Dermis blood vessel endothelial cell (primary cell): ENCODE measurements around the gene ARHGEF5. TPM values are rescaled to one million over a fixed set of nuclear protein-coding genes. Genes with fewer than 3 reads are reported as not detected.
"Not testable (repeated sequence)": the region's sequence is repeated elsewhere in the genome, so short reads cannot be mapped to it uniquely, and the experiment has no call there.

ENCODE experiments used
- DNase-seq: peaks from one replicate; pipeline ENCODE4 v3.0.0; 2010
- total RNA-seq: library from RNA; depleted of rRNA; stranded (reverse); fragments of >200 nt; gene quantifications from 2 replicates; pipeline ENCODE4 v1.2.3, GENCODE V29; 2014

The ARHGEF5 gene
- 0.17 and 0.28 TPM in 2 replicates for total RNA-seq

- DNase-seq: not testable (repeated sequence)
Measured at GRCh38 chr7:144355176-144355822, at the start of gene ARHGEF5. TSS of gene ARHGEF5 (plus strand) at chr7:144355402. CDS start at chr7:144362670, 7,268 bp downstream.

GRCh38 chr7:144309702-144310101 is 45.5 kb upstream of the ARHGEF5 start:
- not testable (repeated sequence) for DNase-seq

- not testable (repeated sequence) for DNase-seq
Measured at GRCh38 chr7:144311218-144311617, 44.0 kb upstream of the ARHGEF5 start.

GRCh38 chr7:144311872-144312469 is 43.2 kb upstream of the ARHGEF5 start, which contains the start of gene OR2A1:
TSS of gene OR2A1 (plus strand) at chr7:144312419. CDS start at chr7:144318125, 5,706 bp downstream.
- DNase-seq: not testable (repeated sequence)

GRCh38 chr7:144317537-144317936 is 37.7 kb upstream of the ARHGEF5 start:
- not testable (repeated sequence) for DNase-seq

GRCh38 chr7:144319547-144319946 is 35.7 kb upstream of the ARHGEF5 start:
- not testable (repeated sequence) for DNase-seq

- DNase-seq: not testable (repeated sequence)
Measured at GRCh38 chr7:144321677-144322206, 33.5 kb upstream of the ARHGEF5 start.

- DNase-seq: not testable (repeated sequence)
Measured at GRCh38 chr7:144323359-144323758, 31.8 kb upstream of the ARHGEF5 start.

GRCh38 chr7:144325868-144326267 is 29.3 kb upstream of the ARHGEF5 start:
- not testable (repeated sequence) for DNase-seq

GRCh38 chr7:144330044-144330443 is 25.2 kb upstream of the ARHGEF5 start:
- not testable (repeated sequence) for DNase-seq

GRCh38 chr7:144331221-144331995 is 23.8 kb upstream of the ARHGEF5 start:
- not testable (repeated sequence) for DNase-seq

GRCh38 chr7:144331996-144332288 is 23.3 kb upstream of the ARHGEF5 start:
- DNase-seq: not testable (repeated sequence)

- DNase-seq: not testable (repeated sequence)
Measured at GRCh38 chr7:144348625-144349024, 6.6 kb upstream of the ARHGEF5 start.

- DNase-seq: not testable (repeated sequence)
Measured at GRCh38 chr7:144351667-144352066, 3.5 kb upstream of the ARHGEF5 start.

- not testable (repeated sequence) for DNase-seq
Measured at GRCh38 chr7:144356185-144356584, 983 bp downstream of the ARHGEF5 start.

GRCh38 chr7:144356860-144357259 is 1.7 kb downstream of the ARHGEF5 start:
- not testable (repeated sequence) for DNase-seq

GRCh38 chr7:144362061-144362460 is 6.9 kb downstream of the ARHGEF5 start:
- DNase-seq: not testable (repeated sequence)

- not testable (repeated sequence) for DNase-seq
Measured at GRCh38 chr7:144365523-144365922, 10.3 kb downstream of the ARHGEF5 start.

GRCh38 chr7:144367250-144367649 is 12.0 kb downstream of the ARHGEF5 start:
- DNase-seq: not testable (repeated sequence)

- DNase-seq: not testable (repeated sequence)
Measured at GRCh38 chr7:144369221-144369620, 14.0 kb downstream of the ARHGEF5 start.

GRCh38 chr7:144378651-144379050 is 23.4 kb downstream of the ARHGEF5 start:
- DNase-seq: no peak

GRCh38 chr7:144379776-144380384 is 24.7 kb downstream of the ARHGEF5 start:
- DNase-seq: no peak

GRCh38 chr7:144384071-144384470 is 28.9 kb downstream of the ARHGEF5 start:
- DNase-seq: no peak
